Measurements from ENCODE around the gene AMHR2.

GRCh38 chr12:53454707-53455106, 31.1 kb downstream of the AMHR2 start:
- no peak for TF ChIP-seq CTCF (IDR thresholded peaks at IDR 0.05)
- no peak for TF ChIP-seq POLR2A (IDR thresholded peaks at IDR 0.05)
